Measurements from ENCODE around the gene FANCL.
"Not testable (repeated sequence)": the region's sequence is repeated elsewhere in the genome, so short reads cannot be mapped to it uniquely, and the experiment has no call there.

DNA sequence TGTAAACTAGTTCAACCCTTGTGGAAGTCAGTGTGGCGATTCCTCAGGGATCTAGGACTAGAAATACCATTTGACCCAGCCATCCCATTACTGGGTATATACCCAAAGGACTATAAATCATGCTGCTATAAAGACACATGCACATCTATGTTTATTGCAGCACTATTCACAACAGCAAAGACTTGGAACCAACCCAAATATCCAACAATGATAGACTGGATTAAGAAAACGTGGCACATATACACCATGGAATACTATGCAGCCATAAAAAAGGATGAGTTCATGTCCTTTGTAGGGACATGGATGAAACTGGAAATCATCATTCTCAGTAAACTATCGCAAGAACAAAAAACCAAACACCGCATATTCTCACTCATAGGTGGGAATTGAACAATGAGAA, 63.9 kb downstream of the FANCL start:
- TF ChIP-seq EZH2phosphoT487 (IDR thresholded peaks at IDR 0.05; ENCODE audit: insufficient read depth, low read depth); EZH2 (IDR thresholded peaks at IDR 0.05; ENCODE audit: insufficient read depth, poor library complexity, severe bottlenecking): not testable (repeated sequence)
